ENCODE results near the gene IQCF5. TPM values are rescaled to one million over a fixed set of nuclear protein-coding genes. Genes with fewer than 3 reads are reported as not detected.

IQCF5 gene
- total and polyA plus RNA-seq, 7 donors: not detected

- 96% methylated on average over 16 of the region's 16 CpGs for WGBS, 2 donors
- DNase-seq: no peak
- Histone ChIP-seq H3K36me3 (no peaks in the 10 kb centered on the region), H3K4me1 (no peaks in the 10 kb centered on the region), H3K4me3 (no peak overlapping the region), H3K27me3 (no peaks in the 10 kb centered on the region), H3K27ac (no peak overlapping the region), H3K9me3 (no peaks in the 10 kb centered on the region)
- TF ChIP-seq EP300 (IDR thresholded peaks at IDR 0.05) (no peak), POLR2AphosphoS5 (IDR thresholded peaks at IDR 0.05) (no peak), CTCF (IDR thresholded peaks at IDR 0.05) (no peak), POLR2A (IDR thresholded peaks at IDR 0.05) (no peak)
- intact Hi-C loops (cut with DNase I): no loop called here
Measured at GRCh38 chr3:51894939-51895338, 19.5 kb upstream of the IQCF5 start.

- Histone ChIP-seq H3K4me3 (no peak overlapping the region), H3K36me3 (no peaks in the 10 kb centered on the region), H3K27ac (no peak overlapping the region), H3K4me1 (no peaks in the 10 kb centered on the region), H3K9me3 (no peaks in the 10 kb centered on the region), H3K27me3 (no peaks in the 10 kb centered on the region)
- TF ChIP-seq EP300 (IDR thresholded peaks at IDR 0.05): no peak
- no peak for TF ChIP-seq CTCF (IDR thresholded peaks at IDR 0.05)
- no peak for TF ChIP-seq POLR2AphosphoS5 (IDR thresholded peaks at IDR 0.05)
- no peak for TF ChIP-seq POLR2A (IDR thresholded peaks at IDR 0.05)
- DNase-seq: no peak
- WGBS, 2 donors: 89 to 93% methylated on average over 4 of the region's 4 CpGs
- intact Hi-C loops (cut with DNase I): no loop called here
Measured at GRCh38 chr3:51894391-51894790, 19.0 kb upstream of the IQCF5 start.

- TF ChIP-seq CTCF (IDR thresholded peaks at IDR 0.05) (no peak), POLR2A (IDR thresholded peaks at IDR 0.05) (no peak), POLR2AphosphoS5 (IDR thresholded peaks at IDR 0.05) (no peak), EP300 (IDR thresholded peaks at IDR 0.05) (no peak)
- Histone ChIP-seq H3K27ac (no peak overlapping the region), H3K4me1 (no peaks in the 10 kb centered on the region), H3K36me3 (no peaks in the 10 kb centered on the region), H3K27me3 (no peaks in the 10 kb centered on the region), H3K9me3 (no peaks in the 10 kb centered on the region), H3K4me3 (no peak overlapping the region)
- WGBS, 2 donors: 75 to 84% methylated on average over 7 of the region's 7 CpGs
- intact Hi-C loops (cut with DNase I): no loop called here
- DNase-seq: no peak
Measured at GRCh38 chr3:51891242-51892039, 16.0 kb upstream of the IQCF5 start.

- intact Hi-C loops (cut with DNase I): no loop called here
- DNase-seq: no peak
- H3K4me3 ChIP-seq: no peak overlapping the region
- WGBS, 2 donors: 95% methylated on average over 12 of the region's 12 CpGs
- H3K27me3 ChIP-seq: no peaks in the 10 kb centered on the region
- no peak for TF ChIP-seq POLR2A (IDR thresholded peaks at IDR 0.05)
- no peak for TF ChIP-seq POLR2AphosphoS5 (IDR thresholded peaks at IDR 0.05)
- TF ChIP-seq CTCF (IDR thresholded peaks at IDR 0.05): no peak
- TF ChIP-seq EP300 (IDR thresholded peaks at IDR 0.05): no peak
- H3K9me3 ChIP-seq: no peaks in the 10 kb centered on the region
- H3K36me3 ChIP-seq: no peaks in the 10 kb centered on the region
- no peaks in the 10 kb centered on the region for H3K4me1 ChIP-seq
- no peak overlapping the region for H3K27ac ChIP-seq
Measured at GRCh38 chr3:51888463-51889105, 13.2 kb upstream of the IQCF5 start.

Measured in sigmoid colon (tissue), 7 donors.